ENCODE data around the gene PARP12.

PARP12 gene

GRCh38 chr7:139998572-139998971, 64.2 kb downstream of the PARP12 start:
- TF ChIP-seq CTCF (IDR thresholded peaks at IDR 0.05; ENCODE audit: low read length, missing control alignments), result no peak
- no peak for DNase-seq (ENCODE audit: low read depth)
- no peak overlapping the region for H3K4me3 ChIP-seq (replicated peaks; ENCODE audit: low read depth, low read length)

GRCh38 chr7:139995017-139995915, 67.5 kb downstream of the PARP12 start:
- H3K4me3 ChIP-seq (replicated peaks; ENCODE audit: low read depth, low read length), result no peak overlapping the region
- TF ChIP-seq CTCF (IDR thresholded peaks at IDR 0.05; ENCODE audit: low read length, missing control alignments), result no peak
- DNase-seq (ENCODE audit: low read depth), result peak; percentile 66

GRCh38 chr7:139994356-139994755, 68.4 kb downstream of the PARP12 start:
- no peak for TF ChIP-seq CTCF (IDR thresholded peaks at IDR 0.05; ENCODE audit: low read length, missing control alignments)
- no peak overlapping the region for H3K4me3 ChIP-seq (replicated peaks; ENCODE audit: low read depth, low read length)
- no peak for DNase-seq (ENCODE audit: low read depth)

GRCh38 chr7:139993592-139993991, 69.2 kb downstream of the PARP12 start:
- DNase-seq (ENCODE audit: low read depth), result no peak
- H3K4me3 ChIP-seq (replicated peaks; ENCODE audit: low read depth, low read length), result no peak overlapping the region
- no peak for TF ChIP-seq CTCF (IDR thresholded peaks at IDR 0.05; ENCODE audit: low read length, missing control alignments)

GRCh38 chr7:139993169-139993568, 69.6 kb downstream of the PARP12 start:
- TF ChIP-seq CTCF (IDR thresholded peaks at IDR 0.05; ENCODE audit: low read length, missing control alignments), result no peak
- H3K4me3 ChIP-seq (replicated peaks; ENCODE audit: low read depth, low read length), result no peak overlapping the region
- no peak for DNase-seq (ENCODE audit: low read depth)

- DNase-seq (ENCODE audit: low read depth), result no peak
- no peak overlapping the region for H3K4me3 ChIP-seq (replicated peaks; ENCODE audit: low read depth, low read length)
- TF ChIP-seq CTCF (IDR thresholded peaks at IDR 0.05; ENCODE audit: low read length, missing control alignments), result no peak
These were observed 70.3 kb downstream of the PARP12 start for GRCh38 chr7:139992353-139993044.

All from fibroblast of pulmonary artery (primary cell).